Spleen (tissue), 11 donors: ENCODE results near the gene MYL12A. TPM values are rescaled to one million over a fixed set of nuclear protein-coding genes. Genes with fewer than 3 reads are reported as not detected.

ENCODE experiments used
- DNase-seq: peaks from one replicate; pipeline ENCODE4 v3.0.0-alpha.2; 2020
- H3K27ac ChIP-seq, 8 donors: fragments of 200-600 bp; sonication (generic) in 7 of 8; 1 replicate in 4 of 8; 2 replicates in 4 of 8; pipeline versions ENCODE4 v1.5.0 to v1.8.0; 2016 to 2021; ENCODE audit warnings: inconsistent platforms in 4 of 8, mild to moderate bottlenecking in 4 of 8, moderate library complexity in 1 of 8
- H3K27me3 ChIP-seq, 7 donors: fragments of 200-600 bp; sonication (generic) in 6 of 7; replicated peaks in 1 of 7; 1 replicate in 4 of 7; 2 replicates in 3 of 7; pipeline versions ENCODE4 v1.5.0 to v1.8.0; 2016 to 2021; ENCODE audit warnings: inconsistent platforms in 3 of 7, mild to moderate bottlenecking in 1 of 7
- H3K36me3 ChIP-seq, 6 donors: fragments of 200-600 bp; sonication (generic) in 5 of 6; 1 replicate in 4 of 6; 2 replicates in 2 of 6; pipeline versions ENCODE4 v1.5.0 to v1.8.0; 2016 to 2021; ENCODE audit warnings: inconsistent platforms in 2 of 6
- H3K4me1 ChIP-seq, 6 donors: fragments of 200-600 bp; sonication (generic) in 5 of 6; 1 replicate in 3 of 6; 2 replicates in 3 of 6; pipeline versions ENCODE4 v1.5.0 to v1.8.0; 2016 to 2021; ENCODE audit warnings: inconsistent platforms in 3 of 6
- H3K4me3 ChIP-seq, 8 donors: fragments of 200-600 bp; sonication (generic) in 7 of 8; 1 replicate in 4 of 8; 2 replicates in 4 of 8; pipeline versions ENCODE4 v1.5.0 to v1.8.0; 2016 to 2021; ENCODE audit warnings: inconsistent platforms in 4 of 8, mild to moderate bottlenecking in 4 of 8, moderate library complexity in 2 of 8
- H3K9me3 ChIP-seq, 8 donors: fragments of 200-600 bp; sonication (generic) in 7 of 8; 1 replicate in 4 of 8; 2 replicates in 4 of 8; pipeline versions ENCODE4 v1.5.0 to v1.8.0; 2016 to 2021; ENCODE audit warnings: inconsistent platforms in 4 of 8
- POLR2A ChIP-seq, 3 donors: fragments of 450-650 bp; IDR thresholded peaks; one replicate each; pipeline ENCODE4 v1.5.1; 2017; ENCODE audit warnings: antibody characterized with exemption in 3 of 3, mild to moderate bottlenecking in 1 of 3
- POLR2AphosphoS5 ChIP-seq, 3 donors: sonication (generic); formaldehyde crosslinking; IDR thresholded peaks; one replicate each; pipeline ENCODE4 v1.5.1; 2017; ENCODE audit warnings: antibody characterized with exemption in 3 of 3
- WGBS, 5 donors: extraction: QIAGEN DNeasy Blood & Tissue Kit in 3 of 5; methylation state at CpG; one replicate each; pipeline versions ENCODE4 v1.1.5 to v1.1.7; 2013 to 2018; 5-methylcytosine and 5-hydroxymethylcytosine counted together
- intact Hi-C: fragments of 100-400 bp; cut with DNase I; formaldehyde crosslinking; loops from one replicate; pipeline ENCODE4 v1.15.0; 2023; ENCODE audit warnings: low total_unique reads
- polyA plus RNA-seq, 3 donors: library from polyadenylated mRNA; stranded (reverse); fragments of 200-250 nt; gene quantifications; one replicate each; pipeline ENCODE4 v1.2.1, GENCODE V29; 2013
- total RNA-seq, 7 donors: library from RNA; depleted of rRNA in 3 of 7; stranded (reverse); fragments of >200 nt in 3 of 7; fragmentation: NEBNext Ultra II Directional in 4 of 7; extraction: Animal tissue kit (Norgen Biotek cat#: 25700) in 4 of 7; gene quantifications; one replicate each; pipeline versions ENCODE4 v1.1.0 to v1.2.1, GENCODE V29; 2016 to 2021
- TF ChIP-seq, protein P1 (sequence below), 11 experiments: fragments of 200-600 bp in 7 of 11; fragments of 450-650 bp in 4 of 11; sonication (generic) in 4 of 11; IDR thresholded peaks in 8 of 11; conservative IDR thresholded peaks in 3 of 11; 1 replicate in 7 of 11; 2 replicates in 4 of 11; pipeline versions ENCODE4 v1.4.0 to v1.8.0; 2016 to 2021; ENCODE audit warnings: antibody characterized with exemption in 11 of 11, inconsistent platforms in 4 of 11, mild to moderate bottlenecking in 1 of 11
- donor health status: healthy with polysubstance abuse.
- donor health status: DM: no; HTN: no; CAD: no; lungs with moderate emphysema.
- donor health status: DM: no; HTN: no; CAD: no.
- donor health status: Bipolar disorder and iron deficiency.
- donor health status: healthy.
- donor health status: DM: no; HTN: no; CAD: no.
- donor health status: DM: yes; HTN: yes; CAD: no.

Gene MYL12A
- total and polyA plus RNA-seq, 10 donors: 422 to 675 (median 586) TPM

DNA sequence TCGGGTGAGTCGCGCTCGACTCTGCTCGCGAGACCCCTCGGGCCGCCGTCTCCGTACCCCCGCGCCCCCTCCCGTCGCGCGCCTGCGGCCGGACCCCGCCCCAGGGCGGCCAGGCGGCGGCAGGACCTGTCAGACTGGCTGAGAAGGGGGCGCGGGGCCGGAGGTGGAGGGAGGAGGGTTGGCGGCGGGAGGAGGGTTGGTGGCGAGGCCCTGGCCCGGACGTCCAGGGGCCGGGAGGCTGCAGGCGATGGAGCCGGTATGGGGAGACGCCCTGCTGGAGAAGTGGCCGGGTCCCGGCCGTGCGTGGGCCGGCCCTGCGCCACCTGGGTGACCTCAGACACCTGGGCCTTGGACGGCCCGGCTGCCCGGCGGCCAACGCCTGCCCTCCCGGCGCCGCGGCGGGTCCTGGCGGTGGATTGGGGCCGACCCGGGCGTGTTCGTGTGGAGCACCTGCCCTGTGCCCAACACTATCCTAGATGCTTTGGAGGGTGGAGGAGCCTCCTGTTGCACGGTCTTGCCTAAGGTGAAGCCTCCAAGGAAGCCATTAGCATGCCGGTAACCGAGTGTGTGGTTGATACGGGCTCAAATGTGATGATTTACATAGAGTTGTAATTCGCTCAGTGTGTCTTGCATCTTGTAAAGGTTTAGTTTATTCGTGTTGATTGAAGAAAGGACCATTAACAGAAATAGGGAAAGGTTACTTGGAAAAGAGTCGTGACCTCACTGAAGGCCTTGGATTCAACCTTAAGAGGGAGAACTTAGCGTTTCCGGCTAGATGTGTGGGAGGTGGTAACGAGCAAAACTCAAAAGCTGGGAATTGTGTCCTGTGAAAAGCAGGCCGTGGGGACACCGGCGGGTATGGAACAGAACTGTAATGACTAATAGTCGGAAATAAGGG, 14.9 kb downstream of the MYL12A start:
- no peaks in the 10 kb centered on the region for H3K9me3 ChIP-seq
- TF ChIP-seq POLR2A (IDR thresholded peaks at IDR 0.05) (no peak), POLR2AphosphoS5 (IDR thresholded peaks at IDR 0.05) (no peak)
- TF ChIP-seq, protein P1, sequence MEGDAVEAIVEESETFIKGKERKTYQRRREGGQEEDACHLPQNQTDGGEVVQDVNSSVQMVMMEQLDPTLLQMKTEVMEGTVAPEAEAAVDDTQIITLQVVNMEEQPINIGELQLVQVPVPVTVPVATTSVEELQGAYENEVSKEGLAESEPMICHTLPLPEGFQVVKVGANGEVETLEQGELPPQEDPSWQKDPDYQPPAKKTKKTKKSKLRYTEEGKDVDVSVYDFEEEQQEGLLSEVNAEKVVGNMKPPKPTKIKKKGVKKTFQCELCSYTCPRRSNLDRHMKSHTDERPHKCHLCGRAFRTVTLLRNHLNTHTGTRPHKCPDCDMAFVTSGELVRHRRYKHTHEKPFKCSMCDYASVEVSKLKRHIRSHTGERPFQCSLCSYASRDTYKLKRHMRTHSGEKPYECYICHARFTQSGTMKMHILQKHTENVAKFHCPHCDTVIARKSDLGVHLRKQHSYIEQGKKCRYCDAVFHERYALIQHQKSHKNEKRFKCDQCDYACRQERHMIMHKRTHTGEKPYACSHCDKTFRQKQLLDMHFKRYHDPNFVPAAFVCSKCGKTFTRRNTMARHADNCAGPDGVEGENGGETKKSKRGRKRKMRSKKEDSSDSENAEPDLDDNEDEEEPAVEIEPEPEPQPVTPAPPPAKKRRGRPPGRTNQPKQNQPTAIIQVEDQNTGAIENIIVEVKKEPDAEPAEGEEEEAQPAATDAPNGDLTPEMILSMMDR (IDR thresholded peaks at IDR 0.05 in 8 of 11, conservative IDR thresholded peaks at IDR 0.05 in 3 of 11): no peak
- intact Hi-C loops: no loop called here
- H3K27ac ChIP-seq: peak overlapping the region; percentile 95 to 99 (median 98)
- H3K4me1 ChIP-seq: peaks cover 55 to 89% (median 77%) of the 10 kb centered on the region in 6 donors
- no peaks in the 10 kb centered on the region for H3K27me3 ChIP-seq
- 0 to 1% (median 1%) methylated on average over 36 to 69 of the region's 69 CpGs for WGBS, 5 donors
- H3K4me3 ChIP-seq: peak overlapping the region; percentile 81 to 96 (median 88)
- DNase-seq: no peak
- peaks cover 0 to 27% (median 13%) of the 10 kb centered on the region in 6 donors for H3K36me3 ChIP-seq

DNA sequence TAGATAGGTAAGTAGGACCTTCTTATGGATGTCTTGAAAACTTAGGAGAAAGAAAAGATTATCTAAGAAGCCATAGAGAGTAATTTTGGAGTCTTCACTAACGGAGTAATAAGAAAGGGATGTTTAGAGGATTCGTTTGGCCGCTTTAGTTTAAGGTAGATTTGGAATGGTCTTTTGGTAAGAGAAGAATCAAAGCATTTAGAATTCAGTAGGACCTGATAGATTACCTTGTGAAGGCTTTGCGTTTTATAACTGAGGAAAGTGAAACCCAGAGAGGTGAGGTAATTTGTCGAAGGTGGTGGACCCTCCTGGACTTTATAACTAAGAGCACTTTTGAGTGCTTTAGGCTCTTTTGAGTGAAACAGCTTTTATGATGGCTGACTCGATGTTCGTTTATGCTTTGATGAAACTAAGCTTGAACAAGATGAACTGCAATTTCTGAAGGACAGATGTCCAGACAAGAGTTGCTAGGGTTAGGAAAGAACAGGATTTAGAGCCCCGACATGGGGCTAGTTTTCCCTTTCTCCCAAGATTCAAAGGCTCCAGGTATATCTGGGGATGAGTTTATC, 15.6 kb downstream of the MYL12A start:
- no peak for TF ChIP-seq POLR2A (IDR thresholded peaks at IDR 0.05)
- TF ChIP-seq, protein P1 (IDR thresholded peaks at IDR 0.05 in 8 of 11, conservative IDR thresholded peaks at IDR 0.05 in 3 of 11): no peak
- no peak for TF ChIP-seq POLR2AphosphoS5 (IDR thresholded peaks at IDR 0.05)
- Histone ChIP-seq H3K27me3 (no peaks in the 10 kb centered on the region), H3K27ac (peak overlapping the region; percentile 95 to 99 (median 98)), H3K4me3 (peak overlapping the region; percentile 81 to 96 (median 88)), H3K9me3 (no peaks in the 10 kb centered on the region), H3K36me3 (peaks cover 0 to 20% (median 6%) of the 10 kb centered on the region in 6 donors), H3K4me1 (peaks cover 58 to 89% (median 78%) of the 10 kb centered on the region in 6 donors)
- intact Hi-C loops: no loop called here
- WGBS, 5 donors: 21 to 34% (median 31%) methylated on average over 8 of the region's 8 CpGs
- DNase-seq: no peak

DNA sequence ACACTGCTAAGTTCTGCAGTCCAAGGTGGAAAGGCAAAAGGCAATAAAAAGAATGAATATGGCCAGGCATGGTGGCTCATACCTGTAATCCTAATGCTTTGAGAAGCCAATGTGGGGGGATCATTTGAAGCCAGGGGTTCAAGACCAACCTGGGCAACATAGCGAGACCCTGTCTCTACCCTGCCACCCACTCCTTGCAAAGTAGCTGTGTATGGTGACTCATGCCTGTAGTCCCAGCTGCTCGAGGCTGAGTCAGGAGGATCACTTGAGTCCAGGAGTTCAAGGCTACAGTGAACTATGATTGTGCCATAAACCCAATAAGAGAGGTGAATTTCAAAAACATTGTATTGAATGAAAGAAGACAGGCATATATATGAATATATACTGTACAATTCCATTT, 16.8 kb downstream of the MYL12A start:
- intact Hi-C loops: no loop called here

More for the DNA sequence above, 16.8 kb downstream of the MYL12A start:
- H3K27me3 ChIP-seq: no peaks in the 10 kb centered on the region
- no peak for DNase-seq
- peak overlapping the region in 4 of 8 donors; percentile 5 to 96 (median 49) for H3K4me3 ChIP-seq
- WGBS, 5 donors: 48 to 75% (median 60%) methylated on average over 2 of the region's 2 CpGs
- peaks cover 65 to 89% (median 82%) of the 10 kb centered on the region in 6 donors for H3K4me1 ChIP-seq
- H3K27ac ChIP-seq: peak overlapping the region in 2 of 8 donors; percentile 40 to 95
- H3K36me3 ChIP-seq: peaks cover 0 to 8% (median 0%) of the 10 kb centered on the region in 6 donors
- TF ChIP-seq POLR2A (IDR thresholded peaks at IDR 0.05) (no peak), POLR2AphosphoS5 (IDR thresholded peaks at IDR 0.05) (no peak)
- TF ChIP-seq, protein P1 (IDR thresholded peaks at IDR 0.05 in 8 of 11, conservative IDR thresholded peaks at IDR 0.05 in 3 of 11): no peak
- H3K9me3 ChIP-seq: no peaks in the 10 kb centered on the region
